Skin of body (tissue), 2 donors: ENCODE data around the gene GPATCH2L. TPM values are rescaled to one million over a fixed set of nuclear protein-coding genes. Genes with fewer than 3 reads are reported as not detected.

ENCODE experiments used
- DNase-seq: peaks from one replicate; lab custom pipeline; 2025; lab: John Stamatoyannopoulos, UW
- total RNA-seq: library from RNA; depleted of rRNA; stranded (reverse); fragments of >200 nt; gene quantifications from one replicate; pipeline ENCODE4 v1.2.3, GENCODE V29; 2014

Gene GPATCH2L
- total RNA-seq, 1 donor from 2014 or later, result 48.9 TPM

GRCh38 chr14:76196980-76197695 lies 45.4 kb downstream of the GPATCH2L start:
- no peak for DNase-seq

- DNase-seq, result no peak
Measured at GRCh38 chr14:76201162-76201561, 49.4 kb downstream of the GPATCH2L start.

- no peak for DNase-seq
Measured at GRCh38 chr14:76203086-76204001, 51.6 kb downstream of the GPATCH2L start.

- no peak for DNase-seq
Measured at GRCh38 chr14:76204461-76205230, 52.9 kb downstream of the GPATCH2L start.

GRCh38 chr14:76205708-76206107 lies 54.0 kb downstream of the GPATCH2L start:
- no peak for DNase-seq

GRCh38 chr14:76208340-76208739 lies 56.6 kb downstream of the GPATCH2L start:
- DNase-seq, result no peak

- DNase-seq, result no peak
Measured at GRCh38 chr14:76212242-76212641, 60.5 kb downstream of the GPATCH2L start.

GRCh38 chr14:76217179-76217578 lies 65.5 kb downstream of the GPATCH2L start:
- no peak for DNase-seq

- no peak for DNase-seq
Measured at GRCh38 chr14:76218662-76219061, 66.9 kb downstream of the GPATCH2L start.

- DNase-seq, result no peak
Measured at GRCh38 chr14:76219873-76220272, 68.2 kb downstream of the GPATCH2L start.

- no peak for DNase-seq
Measured at GRCh38 chr14:76227450-76228050, 75.8 kb downstream of the GPATCH2L start.

GRCh38 chr14:76228138-76228537 lies 76.4 kb downstream of the GPATCH2L start:
- DNase-seq, result no peak

- DNase-seq, result no peak
Measured at GRCh38 chr14:76232800-76233199, 81.1 kb downstream of the GPATCH2L start.

GRCh38 chr14:76235628-76236027 lies 83.9 kb downstream of the GPATCH2L start:
- no peak for DNase-seq

GRCh38 chr14:76236172-76237130 lies 84.7 kb downstream of the GPATCH2L start:
- no peak for DNase-seq

- DNase-seq, result no peak
Measured at GRCh38 chr14:76237349-76237990, 85.7 kb downstream of the GPATCH2L start.

- no peak for DNase-seq
Measured at GRCh38 chr14:76245097-76245496, 93.4 kb downstream of the GPATCH2L start.

GRCh38 chr14:76250302-76250701 lies 98.6 kb downstream of the GPATCH2L start:
- DNase-seq, result no peak

- no peak for DNase-seq
Measured at GRCh38 chr14:76252471-76252870, 100.7 kb downstream of the GPATCH2L start.

- no peak for DNase-seq
Measured at GRCh38 chr14:76253111-76253510, 101.4 kb downstream of the GPATCH2L start.
